ENCODE results near the gene NRXN3. TPM values are rescaled to one million over a fixed set of nuclear protein-coding genes. Genes with fewer than 3 reads are reported as not detected.
"Not testable (repeated sequence)": the region's sequence is repeated elsewhere in the genome, so short reads cannot be mapped to it uniquely, and the experiment has no call there.

Gene NRXN3
- polyA plus RNA-seq, 1 donor from 2014 or later = 110 TPM

GRCh38 chr14:78566026-78566858 is 396.1 kb downstream of the NRXN3 start:
- peaks cover 3% of the 10 kb centered on the region for H3K79me2 ChIP-seq (replicated peaks; ENCODE audit: insufficient read depth, low read length)
- no peak overlapping the region for H3K27ac ChIP-seq (ENCODE audit: low read length)
- H2AFZ ChIP-seq (ENCODE audit: low read depth, low read length) = no peak overlapping the region
- no peaks in the 10 kb centered on the region for H3K9me3 ChIP-seq (ENCODE audit: low read length)
- H3K4me2 ChIP-seq (ENCODE audit: low read length) = no peak overlapping the region
- no peaks in the 10 kb centered on the region for H3F3A ChIP-seq (ENCODE audit: insufficient read depth, low read length, poor library complexity, severe bottlenecking)
- H3K4me3 ChIP-seq (ENCODE audit: low read length) = no peak overlapping the region
- no peaks in the 10 kb centered on the region for H3K9me2 ChIP-seq (ENCODE audit: insufficient read depth, low read length)
- no peaks in the 10 kb centered on the region for H3K27me3 ChIP-seq (ENCODE audit: insufficient read depth, low read depth, low read length)
- TF ChIP-seq CTCF (IDR thresholded peaks at IDR 0.05; ENCODE audit: poor library complexity, severe bottlenecking) = peak; percentile 87
- TF ChIP-seq RAD21 (conservative IDR thresholded peaks at IDR 0.05) = peak; percentile 95
- peak; percentile 97 for TF ChIP-seq SMC3 (conservative IDR thresholded peaks at IDR 0.05; ENCODE audit: poor library complexity)
- TF ChIP-seq TAF1 (IDR thresholded peaks at IDR 0.05; ENCODE audit: low read depth) = no peak
- no peak for TF ChIP-seq EZH2 (IDR thresholded peaks at IDR 0.05; ENCODE audit: borderline replicate concordance, insufficient read depth, low read length, poor library complexity, severe bottlenecking)
- no peaks in the 10 kb centered on the region for H3K36me3 ChIP-seq (ENCODE audit: insufficient read depth, low read length)
- peak overlapping the region; percentile 36 for H3K9ac ChIP-seq (ENCODE audit: low read length)
- no peaks in the 10 kb centered on the region for H4K20me1 ChIP-seq (ENCODE audit: insufficient read depth)

GRCh38 chr14:78566859-78567172 is 396.6 kb downstream of the NRXN3 start:
- Histone ChIP-seq H3K9me2 (ENCODE audit: insufficient read depth, low read length) (no peaks in the 10 kb centered on the region), H3K9ac (ENCODE audit: low read length) (no peak overlapping the region), H4K20me1 (ENCODE audit: insufficient read depth) (no peaks in the 10 kb centered on the region), H3K79me2 (replicated peaks; ENCODE audit: insufficient read depth, low read length) (peaks cover 3% of the 10 kb centered on the region), H3K4me3 (ENCODE audit: low read length) (no peak overlapping the region), H3K9me3 (ENCODE audit: low read length) (no peaks in the 10 kb centered on the region), H3K36me3 (ENCODE audit: insufficient read depth, low read length) (no peaks in the 10 kb centered on the region), H3K27me3 (ENCODE audit: insufficient read depth, low read depth, low read length) (no peaks in the 10 kb centered on the region), H3F3A (ENCODE audit: insufficient read depth, low read length, poor library complexity, severe bottlenecking) (no peaks in the 10 kb centered on the region), H3K4me2 (ENCODE audit: low read length) (no peak overlapping the region), H3K27ac (ENCODE audit: low read length) (no peak overlapping the region), H2AFZ (ENCODE audit: low read depth, low read length) (no peak overlapping the region)
- TF ChIP-seq CTCF (IDR thresholded peaks at IDR 0.05; ENCODE audit: poor library complexity, severe bottlenecking) (peak; percentile 38), MXI1 (conservative IDR thresholded peaks at IDR 0.05; ENCODE audit: poor library complexity, severe bottlenecking) (no peak), EP300 (conservative IDR thresholded peaks at IDR 0.05; ENCODE audit: poor library complexity, severe bottlenecking) (no peak), SMC3 (conservative IDR thresholded peaks at IDR 0.05; ENCODE audit: poor library complexity) (peak; percentile 25)

GRCh38 chr14:78567343-78567742 is 397.2 kb downstream of the NRXN3 start:
- no peak overlapping the region for H3K9ac ChIP-seq (ENCODE audit: low read length)
- no peaks in the 10 kb centered on the region for H3K9me3 ChIP-seq (ENCODE audit: low read length)
- no peaks in the 10 kb centered on the region for H3K36me3 ChIP-seq (ENCODE audit: insufficient read depth, low read length)
- no peaks in the 10 kb centered on the region for H4K20me1 ChIP-seq (ENCODE audit: insufficient read depth)
- no peaks in the 10 kb centered on the region for H3K27me3 ChIP-seq (ENCODE audit: insufficient read depth, low read depth, low read length)
- no peak overlapping the region for H3K4me2 ChIP-seq (ENCODE audit: low read length)
- no peak for TF ChIP-seq CTCF (IDR thresholded peaks at IDR 0.05; ENCODE audit: poor library complexity, severe bottlenecking)
- TF ChIP-seq TAF1 (IDR thresholded peaks at IDR 0.05; ENCODE audit: low read depth) = no peak
- no peak for TF ChIP-seq SMC3 (conservative IDR thresholded peaks at IDR 0.05; ENCODE audit: poor library complexity)
- no peak for TF ChIP-seq MXI1 (conservative IDR thresholded peaks at IDR 0.05; ENCODE audit: poor library complexity, severe bottlenecking)
- no peak for TF ChIP-seq POLR2AphosphoS5 (IDR thresholded peaks at IDR 0.05)
- TF ChIP-seq EZH2 (IDR thresholded peaks at IDR 0.05; ENCODE audit: borderline replicate concordance, insufficient read depth, low read length, poor library complexity, severe bottlenecking) = no peak
- H3K27ac ChIP-seq (ENCODE audit: low read length) = no peak overlapping the region
- H3K9me2 ChIP-seq (ENCODE audit: insufficient read depth, low read length) = no peaks in the 10 kb centered on the region
- no peak overlapping the region for H3K4me3 ChIP-seq (ENCODE audit: low read length)
- H3K79me2 ChIP-seq (replicated peaks; ENCODE audit: insufficient read depth, low read length) = peaks cover 3% of the 10 kb centered on the region
- no peak overlapping the region for H2AFZ ChIP-seq (ENCODE audit: low read depth, low read length)
- H3F3A ChIP-seq (ENCODE audit: insufficient read depth, low read length, poor library complexity, severe bottlenecking) = no peaks in the 10 kb centered on the region

- H3K9me3 ChIP-seq (ENCODE audit: low read length); H3K79me2 ChIP-seq (replicated peaks; ENCODE audit: insufficient read depth, low read length); H2AFZ ChIP-seq (ENCODE audit: low read depth, low read length); H3K36me3 ChIP-seq (ENCODE audit: insufficient read depth, low read length); H3F3A ChIP-seq (ENCODE audit: insufficient read depth, low read length, poor library complexity, severe bottlenecking); H3K9me2 ChIP-seq (ENCODE audit: insufficient read depth, low read length); H3K27ac ChIP-seq (ENCODE audit: low read length); H3K27me3 ChIP-seq (ENCODE audit: insufficient read depth, low read depth, low read length); H3K4me2 ChIP-seq (ENCODE audit: low read length); H4K20me1 ChIP-seq (ENCODE audit: insufficient read depth); H3K9ac ChIP-seq (ENCODE audit: low read length); H3K4me3 ChIP-seq (ENCODE audit: low read length): not testable (repeated sequence)
Measured at GRCh38 chr14:78573736-78574135, 403.6 kb downstream of the NRXN3 start.
